ENCODE results near the gene KIF11. TPM values are rescaled to one million over a fixed set of nuclear protein-coding genes. Genes with fewer than 3 reads are reported as not detected.

KIF11 gene
- total and polyA plus RNA-seq, 2 of the 13 experiments (the other 11 are each of a cell fraction or from before 2014, with no cell fraction given): 8.7 to 38.4 TPM

GRCh38 chr10:92592761-92593618, at the start of gene KIF11 (continued):
- TF ChIP-seq PRDM15 (CRISPR knock-in tag; IDR thresholded peaks at IDR 0.05): no peak
- TF ChIP-seq ZNF616 (CRISPR knock-in tag; IDR thresholded peaks at IDR 0.05; ENCODE audit: low read depth): no peak
- TF ChIP-seq ZBTB4 (CRISPR knock-in tag; IDR thresholded peaks at IDR 0.05; ENCODE audit: borderline replicate concordance): peak; percentile 59; the same call in 1 of the 2 replicates
- peak; percentile 78 for TF ChIP-seq POGZ (CRISPR knock-in tag; IDR thresholded peaks at IDR 0.05)
- TF ChIP-seq PPARG (CRISPR knock-in tag; conservative IDR thresholded peaks at IDR 0.05): peak; percentile 58; the same call in 1 of the 2 replicates
- no peak for TF ChIP-seq CERS6 (CRISPR knock-in tag; IDR thresholded peaks at IDR 0.05)
- TF ChIP-seq MYNN (CRISPR knock-in tag; IDR thresholded peaks at IDR 0.05; ENCODE audit: low read depth): no peak
- no peak for TF ChIP-seq ZNF784 (CRISPR knock-in tag; IDR thresholded peaks at IDR 0.05; ENCODE audit: borderline replicate concordance)
- no peak for TF ChIP-seq ZFP41 (CRISPR knock-in tag; IDR thresholded peaks at IDR 0.05; ENCODE audit: borderline replicate concordance)
- TF ChIP-seq ZNF33B (CRISPR knock-in tag; IDR thresholded peaks at IDR 0.05): 0 out of 2 replicates have a peak, but pooled peaks have one; percentile 37
- no peak for TF ChIP-seq NR0B2 (CRISPR knock-in tag; IDR thresholded peaks at IDR 0.05)
- no peak for TF ChIP-seq CBX5 (CRISPR knock-in tag; IDR thresholded peaks at IDR 0.05; ENCODE audit: borderline replicate concordance)
- peak; percentile 69; the same call in 1 of the 2 replicates for TF ChIP-seq ATF1 (CRISPR knock-in tag; IDR thresholded peaks at IDR 0.05)
- no peak for TF ChIP-seq ZNF446 (CRISPR knock-in tag; IDR thresholded peaks at IDR 0.05)
- TF ChIP-seq ZNF660 (CRISPR knock-in tag; IDR thresholded peaks at IDR 0.05; ENCODE audit: borderline replicate concordance, low read depth): no peak
- TF ChIP-seq SNAPC2 (CRISPR knock-in tag; IDR thresholded peaks at IDR 0.05): 0 out of 2 replicates have a peak, but pooled peaks have one; percentile 61
- TF ChIP-seq TAF15 (IDR thresholded peaks at IDR 0.05; ENCODE audit: low read depth, low read length, poor library complexity, severe bottlenecking): no peak
- peak; percentile 94; the same call in 2 of the 3 replicates for TF ChIP-seq MXI1 (IDR thresholded peaks at IDR 0.05; ENCODE audit: borderline replicate concordance, low read depth, low read length)
- no peak; the same call in 1 of the 2 replicates for TF ChIP-seq SRY (CRISPR knock-in tag; IDR thresholded peaks at IDR 0.05)

All from HepG2 (cell line).